PFSK-1 (cell line): ENCODE measurements around the gene CD55.

ENCODE experiments used
- FOXP2 ChIP-seq: optimal IDR thresholded peaks from 2 replicates; pipeline ENCODE3; 2011; ENCODE audit warnings: borderline replicate concordance, control low read depth, inconsistent platforms; ENCODE audit not compliant: insufficient read depth; ENCODE audit errors: extremely low read length, extremely low read depth
- POLR2AphosphoS5 ChIP-seq: IDR thresholded peaks from 2 replicates; pipeline ENCODE4 v1.6.1; 2012; ENCODE audit warnings: low read depth, mild to moderate bottlenecking, control low read depth, low read length, moderate library complexity
- REST ChIP-seq, 2 experiments: IDR thresholded peaks; 2 replicates each; pipeline versions ENCODE4 v1.6.1 to v1.8.0; 2011 to 2012; ENCODE audit warnings: low read depth in 2 of 2, low read length in 2 of 2, control low read depth in 1 of 2, inconsistent platforms in 1 of 2, mild to moderate bottlenecking in 1 of 2, moderate library complexity in 1 of 2; ENCODE audit not compliant: insufficient read depth in 1 of 2
- SIN3A ChIP-seq: IDR thresholded peaks from 2 replicates; pipeline ENCODE4 v1.6.1; 2012; ENCODE audit warnings: mild to moderate bottlenecking, low read length, moderate library complexity, borderline replicate concordance; ENCODE audit not compliant: insufficient read depth
- TAF1 ChIP-seq: IDR thresholded peaks from 2 replicates; pipeline ENCODE4 v1.6.1; 2012; ENCODE audit warnings: low read length, control low read depth, borderline replicate concordance; ENCODE audit not compliant: insufficient read depth

CD55 gene

GRCh38 chr1:207312604-207312920 is 8.9 kb upstream of the CD55 start:
- TF ChIP-seq POLR2AphosphoS5 (no peak), TAF1 (no peak), REST (IDR thresholded peaks at IDR 0.05; ENCODE audit: insufficient read depth in 1 of 2, low read depth in 2 of 2, low read length in 2 of 2) (no peak), SIN3A (no peak), FOXP2 (no peak)

- TF ChIP-seq FOXP2 (no peak), TAF1 (no peak), POLR2AphosphoS5 (no peak), REST (IDR thresholded peaks at IDR 0.05; ENCODE audit: insufficient read depth in 1 of 2, low read depth in 2 of 2, low read length in 2 of 2) (no peak)
Observed at GRCh38 chr1:207313131-207313530, 8.3 kb upstream of the CD55 start.

GRCh38 chr1:207314816-207315215 is 6.7 kb upstream of the CD55 start:
- TF ChIP-seq TAF1: no peak
- no peak for TF ChIP-seq POLR2AphosphoS5
- no peak for TF ChIP-seq FOXP2
- TF ChIP-seq REST (IDR thresholded peaks at IDR 0.05; ENCODE audit: insufficient read depth in 1 of 2, low read depth in 2 of 2, low read length in 2 of 2): no peak
- no peak for TF ChIP-seq SIN3A

GRCh38 chr1:207315435-207315834 is 6.0 kb upstream of the CD55 start:
- no peak for TF ChIP-seq FOXP2
- TF ChIP-seq REST (IDR thresholded peaks at IDR 0.05; ENCODE audit: insufficient read depth in 1 of 2, low read depth in 2 of 2, low read length in 2 of 2): no peak
- TF ChIP-seq TAF1: no peak
- TF ChIP-seq POLR2AphosphoS5: no peak
- TF ChIP-seq SIN3A: no peak

- TF ChIP-seq SIN3A (no peak), FOXP2 (no peak)
Observed at GRCh38 chr1:207316141-207316540, 5.3 kb upstream of the CD55 start.
